GM10847 (cell line): ENCODE results near the gene FGR.

Experiments used
- POLR2A ChIP-seq: IDR thresholded peaks from 2 replicates; pipeline ENCODE4 v1.6.1; 2011; ENCODE audit not compliant: insufficient read length; ENCODE audit errors: extremely low read depth

Gene FGR

DNA sequence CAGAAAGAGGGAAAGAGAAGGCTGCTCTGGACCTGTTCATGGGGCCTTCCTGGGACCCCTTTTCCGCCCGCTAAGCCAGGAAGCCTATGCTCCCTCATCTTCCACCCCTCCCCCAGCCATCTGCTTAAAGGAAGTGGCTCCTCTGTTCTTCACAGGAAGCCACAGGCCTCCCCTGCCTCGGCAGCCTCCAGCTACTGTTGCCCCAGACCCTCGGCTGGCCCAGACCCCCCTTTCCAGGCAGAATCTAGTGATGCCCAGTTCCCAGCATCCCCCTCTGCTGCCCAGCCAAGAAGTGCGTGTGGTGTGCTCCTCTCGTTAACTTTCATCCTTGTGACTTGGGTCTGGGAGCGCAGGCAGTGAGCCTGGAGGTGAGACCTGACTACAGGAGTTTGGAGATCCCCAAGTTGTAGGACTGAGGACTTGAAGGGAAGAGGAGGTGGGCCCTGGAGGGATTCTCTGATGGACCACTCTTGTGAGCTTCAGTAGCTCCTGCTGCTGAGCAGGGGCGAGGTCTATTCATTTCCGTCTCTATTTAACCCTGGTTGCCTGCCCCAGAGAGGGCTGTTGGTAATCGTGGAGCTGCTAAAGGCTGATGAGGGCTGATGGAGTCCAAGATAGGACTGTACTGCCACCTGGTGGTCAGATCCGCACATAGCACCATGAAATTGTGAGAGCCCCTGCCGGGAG lies 27.9 kb upstream of the FGR start:
- peak; percentile 18 for TF ChIP-seq POLR2A

DNA sequence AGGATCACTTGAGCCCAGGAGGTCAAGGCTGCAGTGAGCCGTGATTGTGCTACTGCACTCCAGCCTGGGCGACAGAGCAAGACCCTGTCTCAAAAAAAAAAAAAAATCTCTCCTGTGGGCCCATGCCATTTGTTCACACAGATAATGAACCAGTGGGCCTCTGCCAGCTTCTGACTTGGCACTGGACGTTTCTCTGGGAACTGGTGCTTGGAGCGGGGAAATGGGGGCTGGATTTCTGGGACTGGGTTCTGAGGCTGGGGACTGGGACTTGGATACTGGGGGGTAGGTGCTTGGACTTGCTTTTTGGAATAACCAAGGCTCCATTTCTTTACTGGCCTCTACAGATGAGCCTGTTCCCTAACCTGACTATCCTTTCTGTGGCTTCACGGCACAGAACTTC lies 27.3 kb upstream of the FGR start:
- no peak for TF ChIP-seq POLR2A

- TF ChIP-seq POLR2A, result no peak
Measured at GRCh38 chr1:27661412-27662075, 26.6 kb upstream of the FGR start.

- no peak for TF ChIP-seq POLR2A
Measured at GRCh38 chr1:27660300-27660835, 25.4 kb upstream of the FGR start.

DNA sequence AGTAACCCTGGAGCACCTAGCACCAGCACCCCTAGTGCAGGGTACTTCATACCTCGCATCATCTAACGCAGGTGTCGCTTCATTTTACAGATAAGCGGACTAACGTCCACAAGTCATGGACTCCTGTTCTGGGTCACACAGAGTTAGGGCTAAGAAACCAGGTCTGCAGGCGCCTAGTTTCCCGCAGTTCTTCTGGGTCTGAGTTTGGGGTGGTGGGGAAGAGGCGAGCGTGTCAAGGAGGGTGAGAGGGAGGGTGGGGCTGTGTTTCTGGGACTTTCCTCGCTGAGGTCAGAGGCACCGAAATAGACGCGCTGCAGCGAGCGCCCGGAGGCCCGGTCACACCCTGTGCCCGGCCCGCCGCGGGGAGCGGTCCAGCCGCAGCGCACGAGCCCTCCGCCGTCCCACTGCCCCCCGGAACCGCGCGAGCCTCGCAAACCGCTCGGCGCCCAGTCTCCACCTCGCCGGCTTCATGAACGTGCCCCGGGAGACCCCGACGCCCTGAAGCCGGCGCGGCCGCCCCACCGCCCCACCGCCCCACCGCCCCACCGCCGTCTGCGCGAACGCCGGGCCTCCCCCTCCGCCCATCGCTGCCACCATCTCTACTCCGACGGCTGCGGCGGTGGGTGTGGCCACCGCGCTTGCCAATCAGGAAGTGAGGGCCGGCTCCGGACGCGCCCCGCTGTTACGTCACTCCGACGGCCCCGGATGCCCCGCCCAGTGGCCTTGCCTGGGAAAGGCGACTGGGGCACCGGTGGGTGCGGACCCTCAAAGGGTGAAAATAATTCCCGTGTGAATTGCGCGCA lies 24.7 kb upstream of the FGR start:
- peak; percentile 52 for TF ChIP-seq POLR2A

GRCh38 chr1:27658951-27659496 lies 24.0 kb upstream of the FGR start:
- TF ChIP-seq POLR2A, result no peak

GRCh38 chr1:27656157-27656893 lies 21.3 kb upstream of the FGR start:
- TF ChIP-seq POLR2A, result no peak

DNA sequence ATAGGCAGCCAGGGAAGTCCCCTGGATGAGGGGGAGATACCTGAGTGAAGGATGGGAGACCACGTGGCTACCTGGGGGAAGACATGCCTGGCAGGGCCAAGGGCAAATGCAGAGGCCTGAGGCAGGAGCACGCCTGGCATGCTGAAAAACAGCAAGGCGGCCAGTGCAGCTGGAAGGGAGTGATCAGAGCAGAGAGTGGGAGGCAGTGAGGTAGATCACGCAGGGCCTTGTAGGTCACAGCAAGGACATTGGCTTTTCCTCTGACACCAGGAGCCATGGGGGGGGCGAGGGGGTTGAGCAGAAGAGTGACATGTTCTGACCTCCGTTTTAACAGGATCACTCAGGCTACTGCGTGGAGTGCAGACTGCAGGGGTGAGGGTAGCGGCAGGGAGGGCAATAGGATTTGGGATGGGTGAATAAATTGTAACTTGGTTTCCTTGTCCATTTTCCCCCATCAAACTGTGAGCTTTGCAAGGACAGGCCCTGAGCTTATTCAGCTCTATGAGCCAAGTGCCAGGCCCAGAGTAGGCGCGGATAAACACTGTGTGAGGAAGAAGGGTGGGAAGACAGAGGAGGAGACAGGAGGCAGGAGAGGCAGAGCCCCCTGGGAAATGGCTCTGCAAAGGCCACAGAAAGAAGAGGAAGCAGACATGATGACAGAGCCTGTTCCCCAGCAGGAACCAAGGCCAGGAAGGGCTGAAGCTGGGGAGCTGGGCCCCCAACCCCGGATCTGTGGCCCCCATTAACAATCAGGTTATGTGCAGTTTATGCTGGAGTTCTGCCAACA lies 20.4 kb upstream of the FGR start:
- no peak for TF ChIP-seq POLR2A

GRCh38 chr1:27652111-27652864 lies 17.3 kb upstream of the FGR start:
- TF ChIP-seq POLR2A, result no peak

- TF ChIP-seq POLR2A, result no peak
Measured at GRCh38 chr1:27650539-27651175, 15.7 kb upstream of the FGR start.

DNA sequence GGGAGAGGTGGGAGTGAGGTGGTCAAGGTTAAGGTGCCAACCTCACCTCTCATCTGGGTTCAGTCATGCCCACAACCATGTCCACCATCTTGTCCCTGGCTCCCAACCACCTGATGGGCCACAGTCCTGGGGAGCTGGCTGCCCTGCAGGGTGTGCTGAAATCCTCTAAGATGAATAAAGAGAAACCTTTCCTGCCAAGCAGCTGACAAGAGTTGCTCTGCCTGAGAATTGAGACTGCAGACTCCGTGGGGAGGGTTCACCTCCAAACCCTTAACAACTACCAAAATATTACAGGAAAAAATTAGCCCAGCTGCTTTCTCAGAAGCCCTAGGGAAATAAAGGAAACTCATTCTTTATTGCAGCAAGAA lies 15.2 kb upstream of the FGR start:
- TF ChIP-seq POLR2A, result no peak

DNA sequence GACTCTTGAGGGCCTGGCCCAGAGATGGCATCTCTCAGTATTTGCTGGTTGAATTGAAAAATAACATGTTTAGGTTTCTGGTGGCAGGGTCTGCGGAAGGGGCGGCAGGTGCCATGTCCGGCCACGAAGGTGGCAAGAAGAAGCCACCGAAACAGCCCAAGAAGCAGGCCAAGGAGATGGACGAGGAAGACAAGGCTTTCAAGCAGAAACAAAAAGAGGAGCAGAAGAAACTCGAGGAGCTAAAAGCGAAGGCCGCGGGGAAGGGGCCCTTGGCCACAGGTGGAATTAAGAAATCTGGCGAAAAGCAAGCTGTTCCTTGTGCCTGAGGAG lies 14.3 kb upstream of the FGR start:
- no peak for TF ChIP-seq POLR2A
